Umbilical cord (tissue), 2 donors: ENCODE results near the gene JARID2. TPM values are rescaled to one million over a fixed set of nuclear protein-coding genes. Genes with fewer than 3 reads are reported as not detected.

Source experiments
- DNase-seq: peaks from one replicate; pipeline ENCODE4 v3.0.0-alpha.2; 2015; ENCODE audit warnings: low spot score
- total RNA-seq: library from RNA; depleted of rRNA; stranded (reverse); fragments of >200 nt; gene quantifications from one replicate; pipeline ENCODE4 v1.2.3, GENCODE V29; 2014; ENCODE audit warnings: low replicate concordance; ENCODE audit not compliant: insufficient read depth

JARID2 gene
- total RNA-seq, 1 donor from 2014 or later: 8.4 TPM

- DNase-seq: no peak
These were observed 1.0 kb downstream of the JARID2 start for GRCh38 chr6:15246666-15247499.

- DNase-seq: peak; percentile 58
These were observed 1.9 kb downstream of the JARID2 start for GRCh38 chr6:15247500-15248450.

GRCh38 chr6:15248451-15249370 lies 2.8 kb downstream of the JARID2 start:
- peak; percentile 96 for DNase-seq

- no peak for DNase-seq
These were observed 3.6 kb downstream of the JARID2 start for GRCh38 chr6:15249371-15250019.

- DNase-seq: no peak
These were observed 4.6 kb downstream of the JARID2 start for GRCh38 chr6:15250187-15251168.

DNA sequence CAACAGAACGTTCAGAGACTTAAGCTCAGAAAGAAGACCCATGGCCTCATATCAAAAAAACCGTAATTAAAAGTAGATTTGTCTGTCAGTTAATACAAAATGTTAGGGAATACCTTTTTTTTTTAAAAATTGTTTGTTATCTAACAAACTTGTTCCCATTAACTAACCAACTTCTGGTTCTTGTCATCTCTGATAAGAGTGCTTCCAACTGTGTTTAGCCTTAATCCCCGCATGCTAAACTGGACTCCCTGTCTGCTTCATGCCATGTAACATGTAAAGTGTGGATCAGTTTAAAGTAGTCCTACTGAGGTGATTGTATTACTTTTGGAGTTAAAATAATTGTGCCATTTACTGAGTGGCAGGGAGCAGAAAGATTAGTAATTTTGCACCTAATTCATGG lies 6.3 kb downstream of the JARID2 start:
- DNase-seq: peak; percentile 80

- DNase-seq: no peak
These were observed 7.5 kb downstream of the JARID2 start for GRCh38 chr6:15253203-15254022.

DNA sequence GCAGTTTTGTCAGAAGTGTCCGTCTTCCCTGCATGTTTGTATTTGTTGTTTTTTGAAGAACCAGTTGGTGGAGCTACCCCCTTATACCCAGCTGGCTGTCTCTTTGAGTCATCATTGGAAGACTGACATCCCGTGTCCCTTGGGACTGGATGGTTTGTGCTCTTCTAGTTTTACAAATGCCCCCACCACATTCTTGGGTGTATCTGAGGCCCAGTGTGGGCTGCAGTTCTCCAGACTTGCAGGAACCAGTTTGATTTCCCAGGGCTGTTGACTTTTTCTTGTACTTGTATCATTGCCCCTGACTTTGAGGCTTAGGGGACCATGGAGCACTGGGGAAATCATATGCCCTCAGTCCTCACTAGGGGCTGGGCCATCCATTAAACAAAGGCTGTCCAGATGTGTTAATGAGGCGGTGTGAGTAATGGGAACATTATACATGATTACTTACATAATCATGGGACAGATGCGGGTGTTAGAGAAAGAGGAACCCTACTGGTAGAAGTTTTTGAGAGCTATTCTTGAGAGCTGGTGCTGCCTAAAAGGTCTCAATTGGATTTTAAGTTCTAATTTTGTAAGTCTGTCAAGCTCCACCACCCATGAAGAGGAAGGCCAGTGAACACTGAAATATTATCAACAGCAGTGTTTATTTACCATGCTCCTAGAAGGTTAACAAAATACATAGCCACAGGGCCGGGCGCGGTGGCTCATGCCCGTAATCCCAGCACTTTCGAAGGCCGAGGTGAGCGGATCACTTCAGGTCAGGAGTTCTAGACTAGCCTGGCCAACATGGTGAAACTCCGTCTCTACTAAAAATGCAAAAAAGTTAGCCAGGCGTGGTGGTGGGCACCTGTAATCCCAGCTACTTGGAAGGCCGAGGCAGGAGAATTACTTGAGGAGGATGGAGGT lies 8.5 kb downstream of the JARID2 start:
- peak; percentile 52 for DNase-seq

- no peak for DNase-seq
These were observed 9.6 kb downstream of the JARID2 start for GRCh38 chr6:15255481-15255880.

DNA sequence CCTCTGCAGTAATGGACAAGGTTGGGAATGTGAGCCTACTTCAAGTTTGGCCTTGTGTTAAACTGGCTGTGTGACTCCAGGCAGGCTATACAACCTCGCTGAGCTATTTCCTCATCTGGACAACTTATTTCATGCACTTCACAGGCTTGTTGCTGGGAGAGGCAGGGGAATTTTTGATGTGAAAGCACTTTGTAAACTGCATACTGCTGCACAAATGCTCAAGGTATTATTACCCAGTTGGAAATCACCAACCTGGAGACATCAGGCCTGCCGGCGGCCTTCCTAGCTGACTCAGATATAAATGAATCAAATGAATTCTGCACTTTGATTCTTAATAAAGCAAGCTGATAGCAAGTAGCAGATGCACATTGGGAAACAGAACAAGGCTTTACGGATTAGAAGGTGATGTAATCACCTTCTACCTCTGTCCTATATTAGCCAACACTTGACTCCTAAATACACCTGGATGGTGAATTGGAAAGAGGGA lies 10.1 kb downstream of the JARID2 start:
- DNase-seq: no peak

DNA sequence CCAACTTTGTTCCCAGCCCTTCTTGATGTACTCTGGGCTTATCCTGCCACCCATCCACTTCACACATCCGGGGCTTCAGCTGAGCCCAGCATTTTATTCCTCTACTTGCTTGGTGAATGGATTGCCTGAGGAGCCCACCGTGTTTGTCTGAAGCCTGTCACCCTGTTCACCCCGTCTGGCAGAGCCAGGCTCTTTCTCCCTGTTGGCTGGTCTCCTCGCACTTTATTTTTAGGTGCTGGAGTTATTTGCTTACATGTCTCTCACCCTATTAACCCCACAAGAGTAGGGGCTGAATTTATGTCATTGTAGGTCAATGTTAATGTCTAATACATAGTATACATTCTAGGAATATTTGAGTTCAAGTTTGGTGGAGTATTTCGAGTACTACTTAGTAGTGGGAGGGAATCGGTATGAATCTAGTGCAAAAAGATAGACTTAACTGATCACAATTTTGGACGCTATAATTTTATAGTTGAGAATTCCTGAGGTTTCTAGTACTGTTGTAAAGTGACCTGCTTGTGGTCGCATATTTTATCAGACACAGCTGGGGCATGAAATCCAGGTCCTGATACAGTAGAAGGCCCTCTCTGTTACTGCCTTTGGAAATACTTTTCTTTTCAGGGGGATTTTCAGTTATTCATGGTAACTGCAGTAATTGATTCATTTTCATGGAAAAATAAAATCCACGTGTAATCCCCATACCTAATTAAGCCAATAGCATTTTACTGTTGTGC lies 10.8 kb downstream of the JARID2 start:
- DNase-seq: no peak

DNA sequence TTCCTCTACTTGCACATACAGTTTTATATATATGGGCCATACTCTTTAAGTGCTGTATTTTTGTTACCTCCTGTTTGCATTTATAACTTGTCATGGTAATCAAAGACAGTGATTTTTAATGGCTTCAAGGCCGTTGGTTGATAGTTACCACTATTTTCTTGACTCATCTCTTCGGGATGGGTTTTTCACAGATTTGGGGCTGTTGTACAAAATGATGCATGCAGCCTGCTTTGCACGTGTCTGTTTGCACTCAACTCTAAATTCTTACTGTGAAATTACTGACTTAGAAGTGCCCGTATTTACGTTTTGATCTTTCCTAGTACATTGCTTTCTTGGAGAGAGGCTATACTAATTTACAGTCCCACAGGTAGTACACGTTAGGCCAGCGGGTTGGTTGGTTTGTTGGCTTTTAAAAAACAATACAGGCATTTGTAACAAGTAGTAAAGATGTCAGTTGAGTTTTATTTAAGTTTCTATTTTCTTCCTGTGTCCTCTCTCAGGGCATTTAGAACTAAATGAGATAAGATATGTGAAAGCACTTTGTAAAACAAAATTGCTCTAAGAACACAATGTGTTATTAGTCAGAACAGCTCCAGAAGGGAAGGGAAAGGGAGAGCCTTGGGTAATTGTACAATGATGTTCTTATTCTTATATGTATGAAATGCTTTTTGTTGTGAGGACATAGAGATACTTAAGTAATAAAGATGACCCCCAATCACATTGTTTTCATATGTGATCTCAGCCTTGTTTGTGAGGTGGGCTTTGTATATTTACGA lies 11.7 kb downstream of the JARID2 start:
- no peak for DNase-seq

GRCh38 chr6:15259766-15260098 lies 13.9 kb downstream of the JARID2 start:
- DNase-seq: no peak

GRCh38 chr6:15260099-15260821 lies 14.4 kb downstream of the JARID2 start:
- peak; percentile 38 for DNase-seq

GRCh38 chr6:15263780-15264374 lies 18.0 kb downstream of the JARID2 start:
- no peak for DNase-seq
